NCI-H2227 (cell line): ENCODE measurements around the gene RALBP1.

Experiments used
- DNase-seq: peaks from one replicate; lab custom pipeline; 2025; ENCODE audit not compliant: unreplicated experiment; lab: John Stamatoyannopoulos, UW

RALBP1 gene

DNA sequence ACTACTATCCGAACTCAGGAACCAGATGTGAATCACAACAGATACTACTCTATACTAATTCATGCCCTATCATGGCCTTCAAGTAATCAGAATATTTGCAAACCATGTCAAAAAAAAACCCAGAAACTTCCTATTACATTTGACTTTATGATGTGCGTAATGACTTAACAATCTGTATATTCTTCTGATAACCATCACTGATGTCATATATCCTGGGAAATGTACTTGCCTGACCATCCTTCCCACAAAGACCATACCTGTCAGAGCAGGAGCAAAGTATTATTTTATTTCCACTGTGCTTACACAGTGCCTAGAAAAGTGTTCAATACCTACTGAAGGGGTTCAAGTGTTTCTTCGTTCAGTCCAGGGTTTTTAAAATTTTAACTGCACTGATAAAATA lies 111.5 kb downstream of the RALBP1 start:
- DNase-seq: no peak
